Endothelial cell of umbilical vein (primary cell): Measurements from ENCODE around the gene NLRC3.

Source experiments
- CTCF ChIP-seq, 2 donors: IDR thresholded peaks; 1 replicate in 1 of 2; 2 replicates in 1 of 2; pipeline ENCODE4 v1.5.1; 2011; ENCODE audit warnings: low read length in 2 of 2, mild to moderate bottlenecking in 2 of 2, moderate library complexity in 2 of 2, control low read depth in 1 of 2, inconsistent platforms in 1 of 2, low read depth in 1 of 2; ENCODE audit not compliant: insufficient read depth in 1 of 2; ENCODE audit errors: extremely low read depth in 1 of 2
- MYC ChIP-seq: IDR thresholded peaks from one replicate; pipeline ENCODE4 v1.6.1; 2011; ENCODE audit warnings: mild to moderate bottlenecking, low read depth, low read length
- POLR2A ChIP-seq: IDR thresholded peaks from 2 replicates; pipeline ENCODE4 v1.6.1; 2012; ENCODE audit warnings: low read depth, mild to moderate bottlenecking, control low read depth, low read length

GRCh38 chr16:3525951-3526350 is 51.3 kb downstream of the NLRC3 start:
- TF ChIP-seq MYC (no peak), CTCF (IDR thresholded peaks at IDR 0.05; ENCODE audit: extremely low read depth in 1 of 2, insufficient read depth in 1 of 2, low read depth in 1 of 2, low read length in 2 of 2) (no peak), POLR2A (no peak)
